ENCODE results near the gene IL36B. TPM values are rescaled to one million over a fixed set of nuclear protein-coding genes. Genes with fewer than 3 reads are reported as not detected.

Gene IL36B
- total and polyA plus RNA-seq, 9 of the 15 experiments (the other 6 are each of a cell fraction or from before 2014, with no cell fraction given), result not detected

GRCh38 chr2:113075030-113075429, 22.4 kb upstream of the IL36B start:
- no peak for DNase-seq (ENCODE audit: extremely low read depth in 1 of 4, low spot score in 3 of 4)

GRCh38 chr2:113073325-113073834, 20.7 kb upstream of the IL36B start:
- intact Hi-C loops (cut with micrococcal nuclease), result no loop called here
- 0% methylated on average over 3 of the region's 3 CpGs for WGBS (ENCODE audit: insufficient coverage, low coverage, missing lambda C conversion rate)
- CTCF ChIA-PET (ENCODE audit: low intra/inter-chr PET ratio), result no interaction called here
- TF ChIP-seq SLC30A9 (CRISPR knock-in tag; IDR thresholded peaks at IDR 0.05), result no peak
- no peak for TF ChIP-seq XRCC5 (IDR thresholded peaks at IDR 0.05; ENCODE audit: low read depth, low read length)
- TF ChIP-seq SMAD3 (CRISPR knock-in tag; conservative IDR thresholded peaks at IDR 0.05), result no peak
- no peak for TF ChIP-seq CCNT2 (IDR thresholded peaks at IDR 0.05; ENCODE audit: borderline replicate concordance, extremely low read depth, insufficient read length, low read depth, low read length)
- no peak for TF ChIP-seq EHMT2 (IDR thresholded peaks at IDR 0.05)
- TF ChIP-seq U2AF1 (optimal IDR thresholded peaks at IDR 0.05; ENCODE audit: low read depth, low read length), result no peak
- TF ChIP-seq ZBTB9 (CRISPR knock-in tag; IDR thresholded peaks at IDR 0.05), result no peak

More at GRCh38 chr2:113075030-113075429, 22.4 kb upstream of the IL36B start:
- Histone ChIP-seq H3K9ac (ENCODE audit: insufficient read depth in 1 of 2, low read depth in 2 of 2, low read length in 2 of 2) (0 out of 4 replicates have a peak overlapping the region, but pooled peaks of 1 of the 2 experiments have one; percentile 29), H2AFZ (ENCODE audit: low read depth, low read length) (no peak overlapping the region), H3K9me3 (replicated peaks; ENCODE audit: control insufficient read depth, insufficient read depth, low read depth, low read length) (no peaks in the 10 kb centered on the region), H3K4me3 (no peak overlapping the region), H3K4me1 (replicated peaks in 1 of 2; ENCODE audit: control insufficient read depth in 2 of 2, insufficient read depth in 2 of 2, low read length in 2 of 2) (no peaks in the 10 kb centered on the region), H3K4me2 (ENCODE audit: insufficient read depth, low read length) (no peak overlapping the region), H4K20me1 (replicated peaks; ENCODE audit: control insufficient read depth, insufficient read depth, low read length) (no peaks in the 10 kb centered on the region), H3K79me2 (ENCODE audit: control insufficient read depth, insufficient read depth, low read length) (no peaks in the 10 kb centered on the region), H3K9me1 (ENCODE audit: control insufficient read depth, insufficient read depth, low read length) (no peaks in the 10 kb centered on the region), H3K27ac (ENCODE audit: extremely low read depth, low read depth, low read length) (no peak overlapping the region), H3K27me3 (ENCODE audit: control insufficient read depth in 2 of 2, insufficient read depth in 2 of 2, low read length in 2 of 2) (peaks cover 15 to 31% of the 10 kb centered on the region in 2 experiments; a peak in 4 of 5 replicates), H3K36me3 (ENCODE audit: control insufficient read depth, insufficient read depth, low read length) (no peaks in the 10 kb centered on the region)
- POLR2A ChIA-PET, result interaction anchor here (1.1 kb wide), 1 partner anchor 14 kb away, joined by 3 read pairs; no protein-coding TSS in a partner anchor
- intact Hi-C loops (cut with micrococcal nuclease), result no loop called here
- FAIRE-seq, result no peak
- BruUV-seq (replicated peaks), result no TSS peak
- CTCF ChIA-PET (ENCODE audit: low intra/inter-chr PET ratio), result no interaction called here
- ATAC-seq, result no peak
- TF ChIP-seq ZSCAN29 (IDR thresholded peaks at IDR 0.05) (no peak), IRF1 (CRISPR knock-in tag; IDR thresholded peaks at IDR 0.05; ENCODE audit: borderline replicate concordance) (no peak), RBM25 (IDR thresholded peaks at IDR 0.05; ENCODE audit: low read depth, low read length, severe bottlenecking) (no peak), ZFP30 (CRISPR knock-in tag; IDR thresholded peaks at IDR 0.05; ENCODE audit: borderline replicate concordance) (no peak), ILK (tag; IDR thresholded peaks at IDR 0.05; ENCODE audit: borderline replicate concordance, low read depth) (no peak)
- 0% methylated on average over 5 of the region's 5 CpGs for WGBS (ENCODE audit: insufficient coverage, low coverage, missing lambda C conversion rate)
- in situ Hi-C loops (cut with MboI), result no loop called here

More at GRCh38 chr2:113073325-113073834, 20.7 kb upstream of the IL36B start:
- Histone ChIP-seq H3K36me3 (ENCODE audit: control insufficient read depth, insufficient read depth, low read length) (no peaks in the 10 kb centered on the region), H3K9ac (ENCODE audit: insufficient read depth in 1 of 2, low read depth in 2 of 2, low read length in 2 of 2) (no peak overlapping the region), H3K4me2 (ENCODE audit: insufficient read depth, low read length) (no peak overlapping the region), H3K9me1 (ENCODE audit: control insufficient read depth, insufficient read depth, low read length) (no peaks in the 10 kb centered on the region), H3K4me1 (replicated peaks in 1 of 2; ENCODE audit: control insufficient read depth in 2 of 2, insufficient read depth in 2 of 2, low read length in 2 of 2) (no peaks in the 10 kb centered on the region), H4K20me1 (replicated peaks; ENCODE audit: control insufficient read depth, insufficient read depth, low read length) (no peaks in the 10 kb centered on the region), H2AFZ (ENCODE audit: low read depth, low read length) (no peak overlapping the region), H3K27me3 (ENCODE audit: control insufficient read depth in 2 of 2, insufficient read depth in 2 of 2, low read length in 2 of 2) (peaks cover 15 to 34% of the 10 kb centered on the region in 2 experiments; a peak in 4 of 5 replicates), H3K27ac (ENCODE audit: extremely low read depth, low read depth, low read length) (no peak overlapping the region), H3K79me2 (ENCODE audit: control insufficient read depth, insufficient read depth, low read length) (no peaks in the 10 kb centered on the region), H3K9me3 (replicated peaks; ENCODE audit: control insufficient read depth, insufficient read depth, low read depth, low read length) (no peaks in the 10 kb centered on the region), H3K4me3 (no peak overlapping the region)
- in situ Hi-C loops (cut with MboI), result no loop called here
- DNase-seq (ENCODE audit: extremely low read depth in 1 of 4, low spot score in 3 of 4) (no peak), ATAC-seq (no peak), FAIRE-seq (no peak)
- no TSS peak for BruUV-seq (replicated peaks)
- POLR2A ChIA-PET, result interaction anchor here (1.0 to 1.7 kb wide), 2 partner anchors 8 to 32 kb away, joined by 3 to 5 read pairs; no protein-coding TSS in a partner anchor
